Activated T-cell treated with anti-CD3 and anti-CD28 coated beads, Interleukin-2, amount 50 U/mL, for 72 hours (primary cell): ENCODE measurements around the gene NIPBL. TPM values are rescaled to one million over a fixed set of nuclear protein-coding genes. Genes with fewer than 3 reads are reported as not detected.
"Not testable (repeated sequence)": the region's sequence is repeated elsewhere in the genome, so short reads cannot be mapped to it uniquely, and the experiment has no call there.

ENCODE experiments used
- ATAC-seq, 2 donors: fragments of 150-1000 bp; cut with Tn5 transposase; replicated peaks in 1 of 2; 2 replicates each; pipeline ENCODE4 v1.10.0; 2021; ENCODE audit warnings: moderate library complexity in 2 of 2, mild to moderate bottlenecking in 1 of 2
- DNase-seq, 2 donors: peaks; one replicate each; pipeline ENCODE4 v3.0.0; 2021 to 2022; ENCODE audit warnings: mixed read lengths in 1 of 2
- H3K27ac Mint-ChIP-seq: one replicate; pipeline ENCODE4 v1.8.0; 2022; ENCODE audit warnings: mild to moderate bottlenecking, moderate library complexity, mixed read lengths
- H3K27me3 Mint-ChIP-seq: one replicate; pipeline ENCODE4 v1.8.0; 2022; ENCODE audit warnings: low read depth, mixed read lengths
- H3K36me3 Mint-ChIP-seq, 2 donors: one replicate each; pipeline ENCODE4 v1.8.0; 2022; ENCODE audit warnings: mixed read lengths in 2 of 2, mild to moderate bottlenecking in 1 of 2; ENCODE audit not compliant: insufficient read depth in 2 of 2
- H3K4me1 Mint-ChIP-seq: one replicate; pipeline ENCODE4 v1.8.0; 2022; ENCODE audit warnings: low read depth, mixed read lengths
- H3K4me3 Mint-ChIP-seq, 2 donors: one replicate each; pipeline ENCODE4 v1.8.0; 2022; ENCODE audit warnings: mild to moderate bottlenecking in 2 of 2, mixed read lengths in 2 of 2, moderate library complexity in 2 of 2
- H3K9me3 Mint-ChIP-seq, 2 donors: one replicate each; pipeline ENCODE4 v1.8.0; 2022; ENCODE audit warnings: mixed read lengths in 2 of 2
- total RNA-seq, 2 donors: library from RNA; stranded (reverse); gene quantifications; one replicate each; pipeline ENCODE4 v1.2.3, GENCODE V29; 2022

Gene NIPBL
- total RNA-seq, 2 donors from 2014 or later: 56.3 to 60.9 TPM

DNA sequence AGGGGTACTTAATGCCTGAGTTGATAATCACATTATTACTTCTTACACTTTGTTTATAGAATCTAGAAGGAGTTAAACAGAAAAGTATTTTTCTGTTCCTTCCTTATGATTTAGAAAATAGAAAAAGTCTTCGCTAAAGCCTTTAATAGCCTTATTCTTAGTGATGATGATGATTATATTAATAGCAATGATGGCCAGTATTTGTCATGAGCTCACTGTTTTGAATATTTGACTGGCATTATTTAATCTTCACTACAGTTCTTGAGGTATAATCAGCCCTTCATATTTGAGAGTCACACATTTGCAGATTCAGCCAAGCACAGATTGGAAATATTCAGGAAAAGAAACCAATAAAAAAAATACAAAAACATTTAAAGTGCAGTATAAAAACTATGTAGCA, 23.3 kb downstream of the NIPBL start:
- Mint-ChIP-seq H3K4me3 (no peak overlapping the region), H3K9me3 (peaks cover 0 to 7% of the 10 kb centered on the region in 2 donors), H3K36me3 (peaks cover 7 to 9% of the 10 kb centered on the region in 2 donors), H3K27ac (no peak overlapping the region), H3K4me1 (peaks cover 64% of the 10 kb centered on the region), H3K27me3 (no peaks in the 10 kb centered on the region)
- no peak for ATAC-seq
- no peak for DNase-seq

DNA sequence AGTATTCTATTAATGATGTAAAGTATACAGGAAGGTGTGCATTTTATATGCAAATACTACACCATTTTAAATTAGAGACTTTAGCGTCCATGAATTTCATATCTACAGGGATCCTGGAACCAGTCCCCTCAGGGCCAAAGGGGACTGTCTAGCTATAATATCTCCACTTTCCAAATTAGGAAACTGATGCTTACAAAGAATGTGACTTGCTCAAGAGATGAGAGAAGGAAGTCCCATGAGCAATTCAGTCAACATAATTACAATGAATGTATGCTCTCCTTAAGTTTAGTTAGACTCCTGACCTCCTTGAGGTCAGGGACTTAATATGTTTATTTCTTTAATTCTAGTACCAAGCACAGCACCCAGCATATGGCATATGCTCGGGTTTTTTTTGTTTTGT, 23.7 kb downstream of the NIPBL start:
- Mint-ChIP-seq H3K9me3 (peaks cover 0 to 7% of the 10 kb centered on the region in 2 donors), H3K4me3 (no peak overlapping the region), H3K27me3 (no peaks in the 10 kb centered on the region), H3K27ac (no peak overlapping the region), H3K36me3 (peaks cover 7 to 9% of the 10 kb centered on the region in 2 donors), H3K4me1 (peaks cover 64% of the 10 kb centered on the region)
- no peak for ATAC-seq
- DNase-seq: no peak

DNA sequence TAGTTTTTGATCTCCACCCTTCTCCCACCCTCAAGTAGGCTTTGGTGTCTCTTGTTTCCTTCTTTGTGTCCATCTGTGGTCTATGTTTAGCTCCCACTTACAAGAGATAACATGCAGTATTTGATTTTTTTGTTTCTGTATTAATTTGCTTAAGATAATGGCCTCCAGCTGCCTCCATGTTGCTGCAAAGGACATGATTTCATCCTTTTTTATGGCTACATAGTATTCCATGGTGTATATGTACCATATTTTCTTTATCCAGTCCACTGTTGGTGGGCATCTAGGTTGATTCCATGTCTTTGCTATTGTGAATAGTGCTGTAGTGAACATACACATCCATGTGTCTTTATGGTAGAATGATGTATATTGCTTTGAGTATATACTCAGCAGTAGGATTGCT, 24.5 kb downstream of the NIPBL start:
- H3K4me1 Mint-ChIP-seq: peaks cover 57% of the 10 kb centered on the region
- not testable (repeated sequence) for DNase-seq, H3K9me3 Mint-ChIP-seq, ATAC-seq, H3K27ac Mint-ChIP-seq, H3K36me3 Mint-ChIP-seq, H3K4me3 Mint-ChIP-seq, H3K27me3 Mint-ChIP-seq

DNA sequence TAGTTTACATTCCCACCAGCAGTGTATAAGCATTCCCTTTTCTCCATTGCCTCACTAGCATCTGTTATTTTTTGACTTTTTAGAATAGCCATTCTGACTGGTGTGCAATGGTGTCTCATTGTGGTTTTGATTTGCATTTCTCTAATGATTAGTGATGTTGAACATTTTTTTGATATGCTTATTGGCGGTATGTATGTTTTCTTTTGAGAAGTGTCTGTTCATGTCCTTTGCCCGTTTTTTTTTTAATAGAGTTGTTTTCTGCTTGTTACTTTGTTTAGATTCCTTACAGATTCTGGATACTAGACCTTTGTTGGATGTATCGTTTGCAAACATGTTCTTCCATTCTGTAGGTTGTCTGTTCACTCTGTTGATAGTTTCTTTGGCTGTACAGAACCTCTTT, 25.3 kb downstream of the NIPBL start:
- Mint-ChIP-seq H3K4me1 (peaks cover 51% of the 10 kb centered on the region), H3K36me3 (peaks cover 7 to 9% of the 10 kb centered on the region in 2 donors), H3K27me3 (no peaks in the 10 kb centered on the region), H3K9me3 (peaks cover 0 to 7% of the 10 kb centered on the region in 2 donors), H3K4me3 (no peak overlapping the region), H3K27ac (no peak overlapping the region)
- DNase-seq (no peak), ATAC-seq (no peak)

DNA sequence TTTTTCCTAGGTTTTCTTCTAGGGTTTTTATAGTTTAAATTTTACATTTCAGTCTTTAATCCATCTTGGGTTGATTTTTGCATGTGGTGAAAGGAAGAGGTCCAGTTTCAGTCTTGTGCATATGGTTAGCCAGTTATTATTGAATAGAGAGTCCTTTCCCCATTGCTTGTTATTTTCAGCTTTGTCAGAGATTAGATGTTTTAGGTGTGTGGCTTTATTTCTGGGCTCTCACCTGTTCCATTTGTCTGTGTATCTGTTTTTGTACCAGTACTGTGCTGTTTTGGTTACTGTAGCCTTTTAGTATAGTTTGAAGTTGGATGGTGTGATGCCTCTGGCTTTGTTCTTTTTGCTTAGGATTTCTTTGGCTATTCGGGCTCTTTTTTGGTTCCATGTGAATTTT, 25.8 kb downstream of the NIPBL start:
- Mint-ChIP-seq H3K4me1 (peaks cover 54% of the 10 kb centered on the region), H3K4me3 (no peak overlapping the region), H3K36me3 (peaks cover 7 to 9% of the 10 kb centered on the region in 2 donors), H3K9me3 (peaks cover 0 to 7% of the 10 kb centered on the region in 2 donors), H3K27me3 (no peaks in the 10 kb centered on the region), H3K27ac (no peak overlapping the region)
- ATAC-seq: no peak
- DNase-seq: no peak

DNA sequence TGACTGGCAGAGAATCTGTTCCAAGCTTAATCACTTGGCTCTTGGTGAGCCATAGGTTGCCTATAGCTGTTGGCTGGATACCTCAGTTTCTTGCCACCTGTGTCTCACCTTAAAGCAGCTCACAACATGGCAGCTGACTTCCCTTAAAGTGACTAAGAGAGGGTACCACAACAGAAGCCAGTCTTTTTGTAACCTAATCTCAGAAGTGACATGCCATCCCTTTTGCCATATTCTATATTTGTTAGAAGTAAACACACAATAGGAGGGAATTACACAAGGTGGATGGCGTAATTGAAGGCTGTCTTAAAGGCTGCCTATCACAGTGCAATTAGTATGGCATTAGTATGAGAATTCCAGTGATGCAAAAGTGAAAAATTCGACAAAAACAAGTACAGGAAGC, 28.1 kb downstream of the NIPBL start:
- H3K4me1 Mint-ChIP-seq: peaks cover 55% of the 10 kb centered on the region
- no peak for DNase-seq
- peak in 1 of 2 donors; percentile 25 for ATAC-seq
- H3K9me3 Mint-ChIP-seq: peaks cover 0 to 7% of the 10 kb centered on the region in 2 donors
- no peaks in the 10 kb centered on the region for H3K27me3 Mint-ChIP-seq
- H3K27ac Mint-ChIP-seq: peak overlapping the region; percentile 14
- peaks cover 7 to 9% of the 10 kb centered on the region in 2 donors for H3K36me3 Mint-ChIP-seq
- H3K4me3 Mint-ChIP-seq: peak overlapping the region in 1 of 2 donors; percentile 7

DNA sequence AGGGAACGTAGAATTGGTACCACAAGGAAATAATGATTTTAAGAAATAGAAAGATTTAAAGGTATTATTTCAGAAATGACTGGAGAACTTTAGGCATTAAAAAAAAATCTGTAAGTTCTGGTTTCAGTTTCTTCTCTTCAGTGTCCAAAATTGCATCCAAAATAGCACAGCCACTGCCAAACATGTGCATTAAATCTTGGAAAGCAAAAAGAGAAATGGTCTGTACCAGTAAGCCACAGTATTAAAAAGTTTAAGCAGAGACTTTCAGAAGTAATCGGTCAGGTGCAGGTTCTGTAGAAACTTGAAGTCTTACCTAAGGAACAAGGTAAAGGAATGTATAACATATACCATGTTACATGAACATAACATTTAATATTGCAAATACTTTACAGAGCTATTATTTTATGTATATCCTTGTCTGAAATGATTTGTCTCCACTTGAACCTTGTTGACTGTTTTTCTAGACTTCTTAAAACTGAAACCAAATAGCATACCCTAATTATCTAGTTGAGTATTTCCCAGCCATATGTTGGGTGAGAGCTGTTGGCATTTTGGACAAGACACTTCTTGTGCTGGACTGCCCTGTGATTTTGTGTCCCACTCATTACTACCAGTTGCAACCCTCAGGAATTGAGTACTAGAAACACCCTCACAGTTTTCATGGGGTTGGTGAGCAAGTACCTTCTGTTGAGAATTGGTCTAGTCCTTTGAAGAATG, 32.1 kb downstream of the NIPBL start:
- Mint-ChIP-seq H3K27ac (no peak overlapping the region), H3K27me3 (no peaks in the 10 kb centered on the region), H3K36me3 (no peaks in the 10 kb centered on the region), H3K4me1 (peaks cover 39% of the 10 kb centered on the region), H3K9me3 (peaks cover 0 to 2% of the 10 kb centered on the region in 2 donors), H3K4me3 (no peak overlapping the region)
- DNase-seq: no peak
- no peak for ATAC-seq

DNA sequence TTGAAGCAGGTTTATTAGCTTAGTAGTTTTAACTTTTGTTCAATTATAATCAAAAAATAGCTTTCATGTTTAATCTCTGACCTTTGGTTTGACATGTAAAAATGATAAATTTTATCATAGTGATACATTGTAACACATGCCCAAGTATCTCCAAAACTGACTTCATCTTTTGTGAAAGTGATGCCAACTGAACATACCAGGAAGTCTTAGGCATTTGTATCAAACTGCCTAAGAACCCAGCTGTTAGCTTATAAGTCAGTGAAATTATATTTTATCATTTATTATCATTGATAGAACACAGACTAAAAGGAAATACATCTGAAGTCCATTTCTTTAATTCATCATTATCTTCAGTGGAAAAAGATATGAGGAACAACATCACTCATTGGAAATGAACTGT, 39.1 kb downstream of the NIPBL start:
- H3K36me3 Mint-ChIP-seq: peaks cover 4 to 5% of the 10 kb centered on the region in 2 donors
- no peaks in the 10 kb centered on the region for H3K27me3 Mint-ChIP-seq
- ATAC-seq (no peak), DNase-seq (no peak)
- H3K27ac Mint-ChIP-seq: no peak overlapping the region
- peaks cover 25% of the 10 kb centered on the region for H3K4me1 Mint-ChIP-seq
- no peak overlapping the region for H3K4me3 Mint-ChIP-seq
- H3K9me3 Mint-ChIP-seq: peaks cover 0 to 6% of the 10 kb centered on the region in 2 donors

DNA sequence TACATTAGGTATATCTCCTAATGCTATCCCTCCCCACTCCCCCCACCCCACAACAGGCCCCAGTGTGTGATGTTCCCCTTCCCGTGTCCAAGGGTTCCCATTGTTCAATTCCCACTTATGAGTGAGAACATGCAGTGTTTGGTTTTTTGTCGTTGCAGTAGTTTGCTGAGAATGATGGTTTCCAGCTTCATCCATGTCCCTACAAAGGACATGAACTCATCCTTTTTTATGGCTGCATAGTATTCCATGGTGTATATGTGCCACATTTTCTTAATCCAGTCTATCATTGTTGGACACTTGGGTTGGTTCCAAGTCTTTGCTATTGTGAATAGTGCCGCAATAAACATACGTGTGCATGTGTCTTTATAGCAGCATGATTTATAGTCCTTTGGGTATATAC, 40.0 kb downstream of the NIPBL start:
- not testable (repeated sequence) for ATAC-seq, DNase-seq, H3K27ac Mint-ChIP-seq, H3K4me3 Mint-ChIP-seq, H3K9me3 Mint-ChIP-seq, H3K36me3 Mint-ChIP-seq, H3K27me3 Mint-ChIP-seq
- H3K4me1 Mint-ChIP-seq: peaks cover 35% of the 10 kb centered on the region

DNA sequence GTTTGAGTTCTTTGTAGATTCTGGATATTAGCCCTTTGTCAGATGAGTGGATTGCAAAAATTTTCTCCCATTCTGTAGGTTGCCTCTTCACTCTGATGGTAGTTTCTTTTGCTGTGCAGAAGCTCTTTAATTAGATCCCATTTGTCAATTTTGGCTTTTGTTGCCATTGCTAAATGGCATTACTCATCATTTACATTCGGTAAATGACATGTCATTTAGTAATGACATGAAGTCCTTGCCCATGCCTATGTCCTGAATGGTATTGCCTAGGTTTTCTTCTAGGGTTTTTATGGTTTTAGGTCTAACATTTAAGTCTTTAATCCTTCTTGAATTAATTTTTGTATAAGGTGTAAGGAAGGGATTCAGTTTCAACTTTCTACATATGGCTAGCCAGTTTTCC, 40.8 kb downstream of the NIPBL start:
- not testable (repeated sequence) for H3K9me3 Mint-ChIP-seq, DNase-seq, H3K4me3 Mint-ChIP-seq, H3K36me3 Mint-ChIP-seq, H3K27ac Mint-ChIP-seq, ATAC-seq, H3K27me3 Mint-ChIP-seq
- peaks cover 35% of the 10 kb centered on the region for H3K4me1 Mint-ChIP-seq

DNA sequence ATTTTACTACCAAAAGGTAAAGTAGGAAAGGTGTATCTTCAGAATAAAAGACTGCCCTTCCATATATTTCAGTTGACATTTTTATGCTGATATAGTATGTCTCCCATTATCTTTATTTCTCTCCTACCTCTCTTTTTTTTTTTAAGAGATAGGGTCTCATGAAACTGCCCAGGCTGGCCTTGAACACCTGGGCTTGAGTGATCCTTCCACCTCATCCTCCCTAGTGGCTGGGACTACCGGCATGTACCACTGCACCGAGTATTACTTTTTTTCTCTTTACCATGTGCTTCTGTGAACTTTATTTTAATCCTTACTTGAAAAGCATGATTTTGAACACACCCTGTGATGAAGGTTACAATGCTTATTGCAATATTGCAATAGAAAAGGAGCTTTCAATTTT, 42.7 kb downstream of the NIPBL start:
- no peak overlapping the region for H3K4me3 Mint-ChIP-seq
- H3K9me3 Mint-ChIP-seq: peaks cover 0 to 6% of the 10 kb centered on the region in 2 donors
- DNase-seq: no peak
- no peaks in the 10 kb centered on the region for H3K27me3 Mint-ChIP-seq
- H3K4me1 Mint-ChIP-seq: peaks cover 35% of the 10 kb centered on the region
- no peak overlapping the region for H3K27ac Mint-ChIP-seq
- ATAC-seq: no peak
- H3K36me3 Mint-ChIP-seq: peaks cover 4 to 5% of the 10 kb centered on the region in 2 donors

DNA sequence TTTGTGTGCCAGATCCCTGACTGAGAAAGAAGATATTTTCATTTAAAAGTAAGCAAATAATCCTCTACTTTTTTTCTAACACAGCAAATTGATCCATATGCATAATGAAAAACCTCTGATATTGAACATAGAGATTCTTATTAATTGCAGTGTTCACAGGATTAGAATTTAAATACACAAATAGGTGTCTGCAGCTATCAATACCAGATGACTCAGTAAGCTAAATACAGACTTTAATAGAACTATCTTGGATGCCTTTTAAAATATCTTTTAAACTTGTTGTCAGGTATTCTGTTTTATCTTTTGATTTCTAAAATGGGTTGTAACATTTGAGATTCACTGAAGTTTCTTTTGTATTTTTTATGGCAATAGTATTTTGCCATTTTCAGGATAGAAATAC, 43.1 kb downstream of the NIPBL start:
- no peak overlapping the region for H3K27ac Mint-ChIP-seq
- H3K4me3 Mint-ChIP-seq: no peak overlapping the region
- H3K9me3 Mint-ChIP-seq: peaks cover 0 to 6% of the 10 kb centered on the region in 2 donors
- H3K27me3 Mint-ChIP-seq: no peaks in the 10 kb centered on the region
- ATAC-seq: no peak
- H3K36me3 Mint-ChIP-seq: peaks cover 4 to 5% of the 10 kb centered on the region in 2 donors
- H3K4me1 Mint-ChIP-seq: peaks cover 35% of the 10 kb centered on the region
- no peak for DNase-seq

DNA sequence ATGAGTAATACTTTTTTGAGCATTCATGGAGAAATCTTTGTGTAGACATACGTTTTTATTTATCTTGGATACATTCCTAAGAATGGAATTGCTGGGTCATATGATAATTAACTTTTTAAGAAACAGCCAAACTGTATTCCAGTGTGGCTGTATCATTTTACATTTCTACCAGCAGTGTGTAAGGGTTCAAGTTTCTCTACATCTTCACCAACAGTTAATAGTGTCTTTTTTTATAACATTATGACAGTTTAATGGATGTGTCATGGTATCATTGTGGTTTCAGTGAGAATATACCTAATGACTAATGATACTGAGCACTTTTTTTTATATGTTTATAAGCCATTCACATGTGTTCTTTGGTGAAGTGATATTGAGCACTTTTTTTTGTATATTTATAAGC, 52.4 kb downstream of the NIPBL start:
- Mint-ChIP-seq H3K27me3 (no peaks in the 10 kb centered on the region), H3K9me3 (no peaks in the 10 kb centered on the region), H3K27ac (no peak overlapping the region), H3K36me3 (peaks cover 0 to 2% of the 10 kb centered on the region in 2 donors), H3K4me1 (peaks cover 69% of the 10 kb centered on the region), H3K4me3 (no peak overlapping the region)
- DNase-seq (no peak), ATAC-seq (peak; percentile 54 to 62)

DNA sequence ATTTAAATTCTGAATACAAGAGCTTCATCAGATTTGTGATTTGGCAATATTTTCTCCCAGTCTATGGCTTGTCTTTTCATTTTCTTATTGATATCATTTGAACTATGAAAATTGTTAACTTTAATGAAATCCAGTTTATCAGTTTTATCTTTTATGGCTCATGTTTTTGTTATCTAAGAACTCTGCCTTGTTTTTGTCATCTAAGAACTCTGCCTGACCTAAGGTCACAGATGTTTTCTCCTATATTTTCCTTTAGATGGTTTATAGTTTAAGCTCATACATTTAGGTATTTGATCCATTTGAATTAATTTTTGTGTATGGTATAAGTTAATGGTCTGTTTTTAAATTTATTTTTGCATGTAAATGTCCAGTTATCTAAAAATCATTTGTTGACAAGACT, 52.9 kb downstream of the NIPBL start:
- Mint-ChIP-seq H3K27ac (no peak overlapping the region), H3K4me1 (peaks cover 74% of the 10 kb centered on the region), H3K4me3 (no peak overlapping the region), H3K36me3 (peaks cover 0 to 2% of the 10 kb centered on the region in 2 donors), H3K9me3 (no peaks in the 10 kb centered on the region), H3K27me3 (no peaks in the 10 kb centered on the region)
- DNase-seq: no peak
- ATAC-seq: no peak
